GM12874 (cell line): ENCODE data around the gene ANTXR1.

Source experiments
- TF ChIP-seq, protein P1 (sequence below): IDR thresholded peaks from 2 replicates; pipeline ENCODE4 v1.5.1; 2011; ENCODE audit warnings: low read depth, mild to moderate bottlenecking, control low read depth, low read length, moderate library complexity; ENCODE audit not compliant: insufficient read depth

Gene ANTXR1

DNA sequence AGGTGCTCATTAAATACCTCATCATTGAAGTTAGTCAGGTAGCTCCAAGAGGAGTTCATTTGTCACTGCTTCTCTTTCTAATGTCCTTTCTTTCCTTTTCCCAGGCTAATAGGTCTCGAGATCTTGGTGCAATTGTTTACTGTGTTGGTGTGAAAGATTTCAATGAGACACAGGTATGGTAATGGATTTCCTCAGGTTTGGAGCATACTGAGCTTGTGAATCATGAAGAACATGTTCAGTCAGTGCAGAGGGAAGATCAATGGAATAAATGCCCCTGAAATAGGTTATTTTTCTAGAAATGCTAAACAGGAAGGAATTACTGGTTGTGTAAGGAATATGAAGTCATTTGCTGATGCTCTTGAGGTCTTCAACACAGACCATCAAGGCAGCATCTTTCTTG lies 62.5 kb downstream of the ANTXR1 start:
- TF ChIP-seq, protein P1, sequence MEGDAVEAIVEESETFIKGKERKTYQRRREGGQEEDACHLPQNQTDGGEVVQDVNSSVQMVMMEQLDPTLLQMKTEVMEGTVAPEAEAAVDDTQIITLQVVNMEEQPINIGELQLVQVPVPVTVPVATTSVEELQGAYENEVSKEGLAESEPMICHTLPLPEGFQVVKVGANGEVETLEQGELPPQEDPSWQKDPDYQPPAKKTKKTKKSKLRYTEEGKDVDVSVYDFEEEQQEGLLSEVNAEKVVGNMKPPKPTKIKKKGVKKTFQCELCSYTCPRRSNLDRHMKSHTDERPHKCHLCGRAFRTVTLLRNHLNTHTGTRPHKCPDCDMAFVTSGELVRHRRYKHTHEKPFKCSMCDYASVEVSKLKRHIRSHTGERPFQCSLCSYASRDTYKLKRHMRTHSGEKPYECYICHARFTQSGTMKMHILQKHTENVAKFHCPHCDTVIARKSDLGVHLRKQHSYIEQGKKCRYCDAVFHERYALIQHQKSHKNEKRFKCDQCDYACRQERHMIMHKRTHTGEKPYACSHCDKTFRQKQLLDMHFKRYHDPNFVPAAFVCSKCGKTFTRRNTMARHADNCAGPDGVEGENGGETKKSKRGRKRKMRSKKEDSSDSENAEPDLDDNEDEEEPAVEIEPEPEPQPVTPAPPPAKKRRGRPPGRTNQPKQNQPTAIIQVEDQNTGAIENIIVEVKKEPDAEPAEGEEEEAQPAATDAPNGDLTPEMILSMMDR = no peak

DNA sequence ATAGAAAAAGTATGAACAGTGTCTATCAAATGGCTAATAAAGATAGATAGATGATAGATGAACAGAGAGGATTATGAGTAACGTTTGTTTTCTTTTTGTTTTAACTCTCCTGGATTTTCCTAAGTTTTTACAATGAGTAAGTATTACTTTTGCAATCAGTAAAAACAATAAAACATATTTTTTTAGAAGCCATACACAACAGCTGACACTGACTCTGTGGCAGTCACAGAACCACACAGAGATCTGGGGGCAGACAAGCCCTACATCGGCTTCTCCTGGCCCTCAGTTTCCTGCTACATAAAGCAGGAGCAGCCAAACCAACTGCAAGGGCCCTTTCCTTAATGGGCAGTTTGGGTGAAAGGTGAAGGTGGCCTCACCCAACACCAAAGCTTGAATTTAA lies 63.6 kb downstream of the ANTXR1 start:
- TF ChIP-seq, protein P1 = no peak

DNA sequence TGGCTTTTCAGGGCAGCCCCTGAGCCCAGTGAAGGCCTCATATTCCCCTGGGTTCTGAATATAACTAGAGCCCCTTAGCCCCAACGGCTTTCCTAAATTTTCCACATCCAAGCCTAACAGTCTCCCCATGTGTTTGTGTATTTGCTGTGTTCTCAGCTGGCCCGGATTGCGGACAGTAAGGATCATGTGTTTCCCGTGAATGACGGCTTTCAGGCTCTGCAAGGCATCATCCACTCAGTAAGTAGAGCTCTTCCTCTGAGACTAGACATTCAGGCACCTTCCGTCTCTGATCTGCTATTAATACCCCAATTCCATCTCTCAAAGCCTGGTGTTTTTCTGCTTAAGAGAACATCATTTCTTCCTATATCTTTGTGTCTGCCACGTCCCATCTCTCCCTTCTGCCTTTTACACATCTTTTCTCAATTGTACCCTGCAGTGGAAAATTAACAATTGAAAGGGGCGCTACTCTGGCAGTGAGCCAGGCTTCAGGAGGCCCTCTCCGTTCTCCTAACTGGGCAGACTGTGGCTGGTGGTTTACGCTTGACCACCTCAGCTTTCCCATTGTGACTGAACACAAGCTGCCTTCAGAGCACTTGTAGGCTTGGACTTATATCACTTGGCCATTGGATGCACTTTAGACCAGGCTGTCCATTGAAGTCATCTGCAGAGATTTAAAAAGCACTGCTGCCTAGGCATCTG lies 64.4 kb downstream of the ANTXR1 start:
- TF ChIP-seq, protein P1 = no peak

DNA sequence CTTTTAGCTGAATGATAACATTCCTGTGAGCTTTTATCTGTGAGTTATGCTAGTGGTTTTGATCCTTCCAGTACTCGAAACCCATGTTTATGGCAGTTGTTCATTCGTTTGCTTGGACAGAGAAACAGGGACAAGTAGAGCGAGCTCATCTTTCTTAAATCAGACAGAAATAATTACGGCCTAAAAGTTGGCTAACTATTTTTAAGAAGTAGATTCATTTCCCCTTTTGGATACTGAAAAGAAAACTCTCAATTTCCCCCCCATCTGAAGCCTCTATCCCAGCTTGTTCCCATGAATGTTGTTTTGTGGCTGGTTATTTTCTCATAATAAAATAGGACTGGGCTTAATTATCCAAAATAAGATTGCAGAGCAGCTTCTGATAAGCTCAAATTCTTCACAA lies 67.1 kb downstream of the ANTXR1 start:
- TF ChIP-seq, protein P1 = no peak

DNA sequence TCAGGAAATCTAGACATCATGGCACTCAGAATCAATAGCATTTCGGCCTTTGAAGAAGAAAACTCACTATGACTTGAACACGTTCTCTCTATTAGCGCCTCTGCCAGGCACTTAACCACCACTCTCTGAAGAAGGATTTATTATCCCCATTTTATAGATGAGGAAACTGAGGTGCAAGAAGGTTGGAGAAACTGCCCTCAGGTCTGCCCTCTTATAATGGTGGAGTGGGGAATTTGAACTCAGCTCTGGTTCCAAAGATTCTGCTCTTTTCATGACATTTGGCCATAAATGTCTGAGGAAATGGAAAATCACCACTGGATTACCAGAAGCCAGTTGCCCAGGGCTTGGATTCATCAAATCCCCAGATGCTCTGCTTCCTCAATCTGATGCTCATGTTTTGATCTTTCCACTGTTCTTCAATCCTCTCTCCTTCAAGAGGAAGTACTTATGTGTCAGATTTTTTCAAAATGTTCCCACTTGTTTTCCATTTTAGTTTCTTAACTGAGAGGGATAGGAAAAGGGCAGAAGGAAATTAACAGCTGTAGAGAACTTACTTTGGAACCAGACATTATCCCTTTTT lies 68.1 kb downstream of the ANTXR1 start:
- TF ChIP-seq, protein P1 = no peak

DNA sequence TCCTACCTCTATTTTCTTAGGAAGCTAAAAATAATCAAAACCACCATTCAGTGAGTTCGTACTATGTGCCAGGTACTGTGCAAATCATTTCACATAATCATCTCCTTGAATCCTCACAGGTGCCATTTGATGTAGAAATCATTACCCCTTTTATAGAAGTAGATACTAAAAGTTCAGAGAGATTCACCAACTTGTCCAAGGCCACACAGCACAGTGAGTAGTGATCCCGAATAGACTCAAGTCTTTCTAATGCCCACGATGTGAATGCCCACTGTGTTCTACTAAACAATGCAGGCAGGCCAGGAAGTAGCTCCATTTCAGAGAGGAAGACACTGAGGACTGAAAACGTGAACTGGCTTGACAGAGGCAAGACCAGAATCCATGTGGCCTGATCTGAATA lies 68.8 kb downstream of the ANTXR1 start:
- TF ChIP-seq, protein P1 = no peak

DNA sequence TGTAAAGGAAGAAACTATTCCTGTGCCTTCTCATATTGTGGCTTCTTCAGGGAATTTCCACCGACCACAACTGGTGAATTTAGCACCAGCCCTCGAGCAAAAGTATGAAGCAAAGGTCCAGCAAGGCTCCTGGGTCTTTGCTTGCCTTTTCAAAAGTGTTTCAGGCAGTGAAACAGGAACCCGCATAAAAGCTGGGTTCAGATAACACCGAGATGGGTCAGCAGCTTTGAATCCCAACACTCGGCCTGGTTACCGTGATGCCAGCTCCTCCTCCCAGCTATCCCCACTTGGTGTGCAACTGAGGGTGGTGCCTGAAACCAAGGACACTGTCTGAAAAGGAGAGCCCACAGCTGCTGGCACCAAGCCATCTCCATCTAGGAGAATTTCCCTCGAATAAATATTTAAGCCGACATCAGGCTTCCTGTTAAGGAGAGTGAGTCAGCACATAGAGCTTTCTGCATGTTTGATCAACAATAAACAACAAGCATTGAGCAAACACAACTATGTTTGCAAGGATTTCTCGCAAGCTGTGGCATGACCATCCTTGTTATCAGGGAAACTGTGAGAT lies 69.5 kb downstream of the ANTXR1 start:
- TF ChIP-seq, protein P1 = no peak
